ENCODE measurements around the gene RAPGEF1.
"Not testable (repeated sequence)": the region's sequence is repeated elsewhere in the genome, so short reads cannot be mapped to it uniquely, and the experiment has no call there.

RAPGEF1 gene

DNA sequence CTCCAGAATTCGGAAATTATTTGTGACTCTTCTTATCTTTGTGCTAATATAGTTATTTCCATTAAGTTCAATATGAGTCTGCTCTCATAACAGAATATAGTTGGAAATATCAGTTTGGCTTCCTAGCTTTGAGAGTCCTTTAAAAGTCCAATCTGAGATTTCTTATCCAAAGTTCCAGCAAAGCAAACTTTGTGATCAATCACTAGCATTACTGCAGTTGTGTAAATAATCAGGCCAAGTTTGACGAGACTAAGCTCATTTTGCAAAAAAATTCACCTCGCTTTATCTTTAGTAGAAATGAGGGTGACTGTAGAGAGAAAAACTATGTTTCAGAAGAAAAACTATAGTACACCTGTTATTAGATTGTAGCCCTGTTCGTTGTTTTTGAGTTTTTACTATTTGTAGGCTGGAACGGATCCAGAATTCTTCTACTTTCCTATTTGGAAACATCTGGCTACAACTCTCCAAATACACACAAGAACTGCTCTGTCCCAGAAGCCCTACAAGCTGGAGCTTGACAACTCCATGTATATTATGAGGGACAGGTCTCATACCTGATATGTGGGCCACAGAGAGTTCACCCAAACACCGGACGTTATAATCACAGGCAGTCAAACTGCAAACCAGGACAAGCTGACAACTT, 47.8 kb downstream of the RAPGEF1 start:
- no peak overlapping the region for H3K4me3 ChIP-seq (ENCODE audit: low read depth, low read length)
- DNase-seq (ENCODE audit: low read depth) = no peak
- TF ChIP-seq, protein P1, sequence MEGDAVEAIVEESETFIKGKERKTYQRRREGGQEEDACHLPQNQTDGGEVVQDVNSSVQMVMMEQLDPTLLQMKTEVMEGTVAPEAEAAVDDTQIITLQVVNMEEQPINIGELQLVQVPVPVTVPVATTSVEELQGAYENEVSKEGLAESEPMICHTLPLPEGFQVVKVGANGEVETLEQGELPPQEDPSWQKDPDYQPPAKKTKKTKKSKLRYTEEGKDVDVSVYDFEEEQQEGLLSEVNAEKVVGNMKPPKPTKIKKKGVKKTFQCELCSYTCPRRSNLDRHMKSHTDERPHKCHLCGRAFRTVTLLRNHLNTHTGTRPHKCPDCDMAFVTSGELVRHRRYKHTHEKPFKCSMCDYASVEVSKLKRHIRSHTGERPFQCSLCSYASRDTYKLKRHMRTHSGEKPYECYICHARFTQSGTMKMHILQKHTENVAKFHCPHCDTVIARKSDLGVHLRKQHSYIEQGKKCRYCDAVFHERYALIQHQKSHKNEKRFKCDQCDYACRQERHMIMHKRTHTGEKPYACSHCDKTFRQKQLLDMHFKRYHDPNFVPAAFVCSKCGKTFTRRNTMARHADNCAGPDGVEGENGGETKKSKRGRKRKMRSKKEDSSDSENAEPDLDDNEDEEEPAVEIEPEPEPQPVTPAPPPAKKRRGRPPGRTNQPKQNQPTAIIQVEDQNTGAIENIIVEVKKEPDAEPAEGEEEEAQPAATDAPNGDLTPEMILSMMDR (IDR thresholded peaks at IDR 0.05; ENCODE audit: low read depth, low read length, missing control alignments) = no peak

- H3K4me3 ChIP-seq (ENCODE audit: low read depth, low read length) = no peak overlapping the region
- TF ChIP-seq, protein P1 (IDR thresholded peaks at IDR 0.05; ENCODE audit: low read depth, low read length, missing control alignments) = no peak
- no peak for DNase-seq (ENCODE audit: low read depth)
Measured at GRCh38 chr9:131690941-131691573, 48.8 kb downstream of the RAPGEF1 start.

GRCh38 chr9:131690462-131690861, 49.4 kb downstream of the RAPGEF1 start:
- DNase-seq (ENCODE audit: low read depth) = no peak
- TF ChIP-seq, protein P1 (IDR thresholded peaks at IDR 0.05; ENCODE audit: low read depth, low read length, missing control alignments) = no peak
- H3K4me3 ChIP-seq (ENCODE audit: low read depth, low read length) = no peak overlapping the region

DNA sequence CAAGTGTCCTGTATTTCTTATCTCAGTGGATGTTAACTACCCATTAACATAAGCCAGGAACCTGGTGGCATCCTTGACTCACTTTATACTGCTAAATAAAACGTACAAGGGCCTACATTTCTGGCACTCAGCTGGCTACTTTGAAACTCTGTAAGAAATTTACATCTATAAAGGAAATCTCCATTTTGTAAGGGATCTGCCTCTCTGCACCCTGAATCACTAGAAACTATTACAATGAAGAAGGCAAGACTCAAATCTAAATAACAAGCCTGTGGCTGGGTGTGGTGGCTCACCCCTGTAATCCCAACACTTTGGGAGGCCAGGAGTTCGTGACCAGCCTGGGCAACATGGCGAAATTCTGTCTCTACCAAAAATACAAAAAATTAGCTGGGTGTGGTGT, 51.5 kb downstream of the RAPGEF1 start:
- DNase-seq (ENCODE audit: low read depth) = no peak
- no peak overlapping the region for H3K4me3 ChIP-seq (ENCODE audit: low read depth, low read length)
- TF ChIP-seq, protein P1 (IDR thresholded peaks at IDR 0.05; ENCODE audit: low read depth, low read length, missing control alignments) = no peak

DNA sequence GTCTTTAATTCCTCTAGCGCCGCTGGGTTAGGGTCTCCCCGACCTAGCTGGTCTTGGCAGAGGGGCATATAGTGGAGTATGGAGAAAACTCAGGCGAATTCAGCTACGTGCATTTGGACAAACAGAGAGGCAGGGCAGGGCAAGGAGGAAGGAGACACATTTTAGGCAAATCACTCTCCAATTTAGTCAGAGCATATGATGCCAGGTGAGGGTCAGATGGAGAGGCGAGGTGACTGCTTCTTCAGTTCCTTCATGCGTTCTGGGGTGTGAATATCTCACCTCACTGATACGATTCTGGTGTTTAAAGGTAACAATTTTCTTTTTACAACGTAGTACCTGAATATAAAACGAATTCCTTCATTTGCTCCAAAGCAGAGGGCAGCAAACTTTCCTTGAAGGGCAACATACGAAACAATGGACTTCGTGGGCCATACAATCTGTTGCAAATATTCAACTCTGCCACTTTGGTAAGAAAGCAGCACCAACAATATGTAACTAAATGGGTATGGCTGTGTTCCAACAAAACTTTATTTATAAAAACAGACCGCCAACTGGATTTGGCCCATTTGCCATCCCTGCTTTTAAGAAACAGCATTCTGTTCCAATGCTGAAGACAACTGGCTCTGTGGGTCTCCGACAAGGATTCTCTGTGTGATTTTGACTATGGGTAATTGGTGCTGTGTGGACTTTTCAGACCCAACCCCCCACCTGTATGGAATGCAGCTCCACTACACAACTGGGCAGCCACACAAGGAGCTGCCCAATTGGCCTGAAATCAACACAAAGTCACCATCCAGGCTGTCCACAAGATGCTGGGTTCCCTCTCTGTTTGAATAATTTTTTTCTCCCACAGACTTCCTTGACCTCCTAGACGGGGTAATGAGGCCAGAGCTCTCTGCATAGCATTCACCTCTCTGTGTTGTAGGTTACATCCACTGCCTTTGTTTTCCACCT, 53.8 kb downstream of the RAPGEF1 start:
- no peak for DNase-seq (ENCODE audit: low read depth)
- H3K4me3 ChIP-seq (ENCODE audit: low read depth, low read length) = peak overlapping the region; percentile 5; the same call in 1 of the 2 replicates
- TF ChIP-seq, protein P1 (IDR thresholded peaks at IDR 0.05; ENCODE audit: low read depth, low read length, missing control alignments) = no peak

DNA sequence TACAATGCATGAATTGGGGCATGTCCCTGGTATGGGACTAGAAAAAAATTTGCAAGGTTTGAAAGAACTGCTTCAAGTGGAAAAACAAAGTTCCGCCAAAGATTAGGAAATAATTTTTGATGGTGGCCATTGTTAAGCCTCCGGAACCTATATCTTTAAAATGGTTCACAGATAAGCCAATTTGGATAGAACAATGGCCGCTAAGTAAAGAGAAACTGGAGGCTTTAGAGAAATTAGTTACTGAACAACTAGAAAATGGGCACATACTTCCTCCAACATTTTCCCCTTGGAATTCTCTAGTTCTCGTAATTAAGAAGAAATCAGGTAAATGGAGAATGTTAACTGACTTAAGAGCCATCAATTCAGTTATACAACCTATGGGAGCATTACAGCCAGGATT, 56.8 kb downstream of the RAPGEF1 start:
- not testable (repeated sequence) for H3K4me3 ChIP-seq (ENCODE audit: low read depth, low read length)

DNA sequence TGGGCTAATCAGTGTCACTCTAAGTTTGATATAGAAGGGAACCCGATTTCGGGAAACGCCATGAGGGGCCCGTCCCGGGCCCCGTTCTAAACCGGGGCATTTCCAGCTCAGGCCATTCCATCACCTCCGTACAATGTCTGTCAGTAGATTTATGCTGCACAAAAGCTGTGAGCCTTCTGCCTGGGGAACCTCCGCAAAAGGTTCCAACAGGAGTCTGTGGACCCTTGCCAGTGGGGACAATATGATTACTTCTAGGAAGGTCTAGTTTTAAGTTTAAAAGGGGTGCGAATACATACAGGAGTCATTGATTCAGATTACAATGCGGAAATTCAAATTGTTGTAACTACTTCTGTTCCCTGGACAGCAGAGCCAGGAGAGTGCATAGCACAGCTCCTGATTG, 57.6 kb downstream of the RAPGEF1 start:
- DNase-seq (ENCODE audit: low read depth) = no peak
- TF ChIP-seq, protein P1 (IDR thresholded peaks at IDR 0.05; ENCODE audit: low read depth, low read length, missing control alignments) = no peak
- no peak overlapping the region for H3K4me3 ChIP-seq (ENCODE audit: low read depth, low read length)

More for the DNA sequence above, 56.8 kb downstream of the RAPGEF1 start:
- DNase-seq (ENCODE audit: low read depth) = not testable (repeated sequence)

- H3K4me3 ChIP-seq (ENCODE audit: low read depth, low read length); DNase-seq (ENCODE audit: low read depth): not testable (repeated sequence)
Measured at GRCh38 chr9:131681826-131682225, 58.0 kb downstream of the RAPGEF1 start.

- not testable (repeated sequence) for DNase-seq (ENCODE audit: low read depth); H3K4me3 ChIP-seq (ENCODE audit: low read depth, low read length)
Measured at GRCh38 chr9:131681108-131681507, 58.8 kb downstream of the RAPGEF1 start.
